CD1c-positive myeloid dendritic cell (primary cell): ENCODE results near the gene CLTCL1.

ENCODE experiments used
- DNase-seq: peaks from one replicate; pipeline ENCODE4 v3.0.0-alpha.2; 2016; ENCODE audit errors: extremely low spot score

The CLTCL1 gene

GRCh38 chr22:19132153-19132552, 159.4 kb downstream of the CLTCL1 start:
- no peak for DNase-seq

GRCh38 chr22:19131685-19132015, 159.9 kb downstream of the CLTCL1 start:
- DNase-seq, result no peak

- DNase-seq, result no peak
Measured at GRCh38 chr22:19130959-19131684, 160.4 kb downstream of the CLTCL1 start, which contains the start of gene TSSK2. TSSK2 (plus strand) TSS chr22:19131308; CDS start chr22:19131400, 92 bp downstream.

GRCh38 chr22:19129871-19130270, 161.6 kb downstream of the CLTCL1 start:
- DNase-seq, result no peak
